H9 (cell line): ENCODE results near the gene HIRA. TPM values are rescaled to one million over a fixed set of nuclear protein-coding genes. Genes with fewer than 3 reads are reported as not detected.

Source experiments
- DNase-seq: peaks from one replicate; pipeline ENCODE4 v3.0.0-alpha.2; 2017
- H2AFZ ChIP-seq: one replicate; pipeline ENCODE4 v1.6.1; 2013; ENCODE audit warnings: mild to moderate bottlenecking, low read length, control low read depth, moderate library complexity
- H2AK5ac ChIP-seq: 2 replicates; pipeline ENCODE4 v1.6.1; 2013; ENCODE audit warnings: low read length, control low read depth, mixed read lengths; ENCODE audit not compliant: insufficient read length
- H2BK120ac ChIP-seq: one replicate; pipeline ENCODE4 v1.6.1; 2013; ENCODE audit warnings: low read depth, mild to moderate bottlenecking, low read length, control low read depth, inconsistent platforms; ENCODE audit not compliant: poor library complexity, severe bottlenecking
- H2BK12ac ChIP-seq: 2 replicates; pipeline ENCODE4 v1.6.1; 2013; ENCODE audit warnings: low read length, control low read depth, mixed read lengths, low read depth; ENCODE audit not compliant: insufficient read length
- H2BK15ac ChIP-seq: 2 replicates; pipeline ENCODE4 v1.6.1; 2013; ENCODE audit warnings: low read depth, low read length, control low read depth
- H2BK20ac ChIP-seq: one replicate; pipeline ENCODE4 v1.6.1; 2013; ENCODE audit warnings: low read depth, mild to moderate bottlenecking, low read length, control low read depth, inconsistent platforms; ENCODE audit not compliant: poor library complexity, severe bottlenecking
- H2BK5ac ChIP-seq: 2 replicates; pipeline ENCODE4 v1.6.1; 2013; ENCODE audit warnings: low read length, control low read depth, mixed read lengths; ENCODE audit not compliant: insufficient read length
- H3K14ac ChIP-seq: 2 replicates; pipeline ENCODE4 v1.6.1; 2013; ENCODE audit warnings: low read length, control low read depth; ENCODE audit not compliant: insufficient read depth
- H3K18ac ChIP-seq: 2 replicates; pipeline ENCODE4 v1.6.1; 2013; ENCODE audit warnings: low read depth, mild to moderate bottlenecking, mixed read lengths, low read length, control low read depth; ENCODE audit not compliant: insufficient read length
- H3K23ac ChIP-seq: 2 replicates; pipeline ENCODE4 v1.6.1; 2013; ENCODE audit warnings: low read length, control low read depth, mixed read lengths, low read depth; ENCODE audit not compliant: insufficient read length
- H3K23me2 ChIP-seq: 2 replicates; pipeline ENCODE4 v1.6.1; 2013; ENCODE audit warnings: low read depth, mild to moderate bottlenecking, mixed read lengths, low read length, control low read depth; ENCODE audit not compliant: insufficient read length, poor library complexity, severe bottlenecking
- H3K27ac ChIP-seq: 2 replicates; pipeline ENCODE4 v1.5.1; 2013; ENCODE audit warnings: low read length, control low read depth, mixed read lengths, low read depth; ENCODE audit not compliant: insufficient read length
- H3K27me3 ChIP-seq: 2 replicates; pipeline ENCODE4 v1.6.1; 2013; ENCODE audit warnings: low read length, control low read depth, inconsistent platforms; ENCODE audit not compliant: insufficient read depth
- H3K4ac ChIP-seq: 2 replicates; pipeline ENCODE4 v1.6.1; 2013; ENCODE audit warnings: low read depth, mild to moderate bottlenecking, control low read depth, inconsistent platforms, low read length, moderate library complexity
- H3K4me1 ChIP-seq: 2 replicates; pipeline ENCODE4 v1.6.1; 2013; ENCODE audit warnings: low read length, control low read depth, inconsistent platforms; ENCODE audit not compliant: insufficient read depth
- H3K4me2 ChIP-seq: 2 replicates; pipeline ENCODE4 v1.6.1; 2013; ENCODE audit warnings: low read length, control low read depth, mixed read lengths; ENCODE audit not compliant: insufficient read length, insufficient read depth
- H3K56ac ChIP-seq: 2 replicates; pipeline ENCODE4 v1.6.1; 2013; ENCODE audit warnings: low read depth, mild to moderate bottlenecking, mixed read lengths, low read length, control low read depth; ENCODE audit not compliant: insufficient read length
- H3K79me1 ChIP-seq: 2 replicates; pipeline ENCODE4 v1.6.1; 2013; ENCODE audit warnings: low read depth, mild to moderate bottlenecking, moderate library complexity, low read length, control low read depth, inconsistent platforms; ENCODE audit not compliant: insufficient read depth, poor library complexity, severe bottlenecking
- H3K79me2 ChIP-seq: 2 replicates; pipeline ENCODE4 v1.6.1; 2013; ENCODE audit warnings: low read length, control low read depth, inconsistent platforms; ENCODE audit not compliant: insufficient read depth
- H3K9ac ChIP-seq: 2 replicates; pipeline ENCODE4 v1.6.1; 2013; ENCODE audit warnings: low read length, control low read depth, mixed read lengths; ENCODE audit not compliant: insufficient read length; ENCODE audit errors: extremely low read depth
- H3K9me3 ChIP-seq: one replicate; pipeline ENCODE4 v1.6.1; 2013; ENCODE audit warnings: low read depth, low read length, inconsistent platforms; ENCODE audit not compliant: control insufficient read depth
- H3T11ph ChIP-seq: one replicate; pipeline ENCODE4 v1.6.1; 2013; ENCODE audit warnings: mild to moderate bottlenecking, low read length, control low read depth, inconsistent platforms
- H4K20me1 ChIP-seq: one replicate; pipeline ENCODE4 v1.6.1; 2013; ENCODE audit not compliant: control insufficient read depth, insufficient read length, insufficient read depth
- H4K5ac ChIP-seq: 2 replicates; pipeline ENCODE4 v1.6.1; 2013; ENCODE audit warnings: low read depth, mild to moderate bottlenecking, mixed read lengths, low read length, control low read depth; ENCODE audit not compliant: insufficient read length
- H4K8ac ChIP-seq: replicated peaks from 2 replicates; pipeline ENCODE4 v1.6.1; 2013; ENCODE audit warnings: low read length, control low read depth, mixed read lengths, low read depth; ENCODE audit not compliant: insufficient read length
- H4K91ac ChIP-seq: 2 replicates; pipeline ENCODE4 v1.6.1; 2013; ENCODE audit warnings: low read depth, mild to moderate bottlenecking, moderate library complexity, mixed read lengths, low read length, control low read depth; ENCODE audit not compliant: insufficient read length
- H3K27ac Mint-ChIP-seq, 3 experiments: 2 replicates in 2 of 3; 3 replicates in 1 of 3; pipeline ENCODE4 v1.8.0; 2020 to 2021; ENCODE audit warnings: mixed read lengths in 3 of 3, mild to moderate bottlenecking in 1 of 3, moderate library complexity in 1 of 3
- H3K27me3 Mint-ChIP-seq: 2 replicates; pipeline ENCODE4 v1.8.0; 2021; ENCODE audit warnings: low read depth, mild to moderate bottlenecking, moderate library complexity, mixed read lengths
- H3K36me3 Mint-ChIP-seq, 3 experiments: 2 replicates in 2 of 3; 3 replicates in 1 of 3; pipeline ENCODE4 v1.8.0; 2020 to 2021; ENCODE audit warnings: low read depth in 3 of 3, mixed read lengths in 3 of 3; ENCODE audit not compliant: insufficient read depth in 1 of 3
- H3K4me1 Mint-ChIP-seq, 2 experiments: 2 replicates each; pipeline ENCODE4 v1.8.0; 2020; ENCODE audit warnings: mixed read lengths in 2 of 2
- H3K4me3 Mint-ChIP-seq, 2 experiments: 2 replicates in 1 of 2; 3 replicates in 1 of 2; pipeline ENCODE4 v1.8.0; 2020 to 2021; ENCODE audit warnings: mild to moderate bottlenecking in 2 of 2, mixed read lengths in 2 of 2, moderate library complexity in 1 of 2
- H3K9me3 Mint-ChIP-seq, 2 experiments: 2 replicates in 1 of 2; 3 replicates in 1 of 2; pipeline ENCODE4 v1.8.0; 2020; ENCODE audit warnings: mild to moderate bottlenecking in 2 of 2, mixed read lengths in 2 of 2, moderate library complexity in 1 of 2
- CTCF ChIP-seq: fragments of 200-600 bp; sonication (generic); conservative IDR thresholded peaks from 3 replicates; pipeline ENCODE4 v1.8.0; 2021; ENCODE audit warnings: antibody characterized with exemption, mild to moderate bottlenecking
- WGBS: extraction: QIAGEN DNeasy Blood & Tissue Kit; methylation state at CpG from one replicate; pipeline ENCODE4 v1.1.7; 2013; ENCODE audit warnings: missing lambda C conversion rate, low lambda C conversion rate, mixed read lengths; ENCODE audit not compliant: insufficient read length; ENCODE audit errors: extremely low coverage; 5-methylcytosine and 5-hydroxymethylcytosine counted together
- total RNA-seq: library from RNA; stranded (reverse); gene quantifications from 2 replicates; pipeline ENCODE4 v1.2.1, GENCODE V29; 2021

The HIRA gene
- total RNA-seq, 1 experiment from 2014 or later = 51.9 TPM

- no peaks in the 10 kb centered on the region for H3K79me1 ChIP-seq
- no peaks in the 10 kb centered on the region for H3K27me3 ChIP-seq
- H2BK12ac ChIP-seq = no peak overlapping the region
- H4K5ac ChIP-seq = no peak overlapping the region
- no peak overlapping the region for H3K14ac ChIP-seq
- Mint-ChIP-seq H3K36me3 (peaks cover 14 to 77% (median 52%) of the 10 kb centered on the region in 3 experiments; a peak in 6 of 7 replicates), H3K27ac (no peak overlapping the region), H3K4me1 (no peaks in the 10 kb centered on the region), H3K27me3 (no peaks in the 10 kb centered on the region; the same call in 1 of the 2 replicates), H3K9me3 (no peaks in the 10 kb centered on the region), H3K4me3 (no peak overlapping the region)
- no peaks in the 10 kb centered on the region for H3K23me2 ChIP-seq
- WGBS = no CpG with 5 or more reads among the region's 6 CpGs
- no peak for DNase-seq
- H3K23ac ChIP-seq = no peak overlapping the region
- H3K27ac ChIP-seq = no peak overlapping the region
- H3K56ac ChIP-seq = no peak overlapping the region
- H3K4me1 ChIP-seq = no peaks in the 10 kb centered on the region
- H2BK20ac ChIP-seq = no peak overlapping the region
- H3K18ac ChIP-seq = no peak overlapping the region
- H3T11ph ChIP-seq = no peak overlapping the region
- H2AK5ac ChIP-seq = no peak overlapping the region
- H2AFZ ChIP-seq = no peak overlapping the region
- no peak overlapping the region for H2BK5ac ChIP-seq
- no peaks in the 10 kb centered on the region for H4K20me1 ChIP-seq
- no peak overlapping the region for H4K91ac ChIP-seq
- H2BK120ac ChIP-seq = no peak overlapping the region
- no peak overlapping the region for H4K8ac ChIP-seq
- H3K9ac ChIP-seq = no peak overlapping the region
- no peaks in the 10 kb centered on the region for H3K79me2 ChIP-seq
- no peak overlapping the region for H2BK15ac ChIP-seq
- no peaks in the 10 kb centered on the region for H3K9me3 ChIP-seq
- no peak for TF ChIP-seq CTCF
- H3K4ac ChIP-seq = no peak overlapping the region
- no peak overlapping the region for H3K4me2 ChIP-seq
These were observed 34.4 kb downstream of the HIRA start for GRCh38 chr22:19396934-19397733.
